NCI-H2107 treated with DMSO at 0.1 percent for 48 hours (cell line): ENCODE results near the gene MYF6.

Experiments
- DNase-seq: peaks from one replicate; lab custom pipeline; 2025; ENCODE audit not compliant: unreplicated experiment; lab: John Stamatoyannopoulos, UW

Gene MYF6

GRCh38 chr12:80704420-80704819 is 3.0 kb upstream of the MYF6 start:
- no peak for DNase-seq

DNA sequence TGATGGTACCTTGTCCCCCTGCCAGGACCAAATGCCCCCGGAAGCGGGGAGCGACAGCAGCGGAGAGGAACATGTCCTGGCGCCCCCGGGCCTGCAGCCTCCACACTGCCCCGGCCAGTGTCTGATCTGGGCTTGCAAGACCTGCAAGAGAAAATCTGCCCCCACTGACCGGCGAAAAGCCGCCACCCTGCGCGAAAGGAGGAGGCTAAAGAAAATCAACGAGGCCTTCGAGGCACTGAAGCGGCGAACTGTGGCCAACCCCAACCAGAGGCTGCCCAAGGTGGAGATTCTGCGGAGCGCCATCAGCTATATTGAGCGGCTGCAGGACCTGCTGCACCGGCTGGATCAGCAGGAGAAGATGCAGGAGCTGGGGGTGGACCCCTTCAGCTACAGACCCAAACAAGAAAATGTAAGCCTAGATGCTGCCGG is 410 bp downstream of the MYF6 start:
- DNase-seq = no peak

- DNase-seq = no peak
Observed at GRCh38 chr12:80708259-80708974, 983 bp downstream of the MYF6 start.

DNA sequence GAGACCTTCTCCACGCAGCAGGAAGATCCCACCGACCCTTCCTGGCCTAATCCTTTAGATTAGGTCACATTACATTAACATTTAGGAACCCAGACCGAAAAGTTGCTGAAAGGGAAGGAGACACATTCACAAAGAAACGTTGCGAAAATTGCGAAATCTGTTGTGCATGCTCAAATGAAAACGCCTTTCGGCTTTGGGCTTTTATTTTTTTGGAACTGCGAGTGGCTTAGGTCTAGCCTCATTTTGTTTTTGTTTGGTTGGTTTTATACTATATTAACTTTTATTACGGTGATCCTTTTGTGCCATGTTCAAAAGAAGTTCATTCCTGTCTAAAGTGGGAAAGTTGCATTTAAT is 1.5 kb downstream of the MYF6 start:
- DNase-seq = no peak

- no peak for DNase-seq
Observed at GRCh38 chr12:80709811-80710726, 2.6 kb downstream of the MYF6 start.

- DNase-seq = no peak
Observed at GRCh38 chr12:80710727-80711449, 3.5 kb downstream of the MYF6 start.

GRCh38 chr12:80711866-80712265 is 4.4 kb downstream of the MYF6 start:
- DNase-seq = no peak

DNA sequence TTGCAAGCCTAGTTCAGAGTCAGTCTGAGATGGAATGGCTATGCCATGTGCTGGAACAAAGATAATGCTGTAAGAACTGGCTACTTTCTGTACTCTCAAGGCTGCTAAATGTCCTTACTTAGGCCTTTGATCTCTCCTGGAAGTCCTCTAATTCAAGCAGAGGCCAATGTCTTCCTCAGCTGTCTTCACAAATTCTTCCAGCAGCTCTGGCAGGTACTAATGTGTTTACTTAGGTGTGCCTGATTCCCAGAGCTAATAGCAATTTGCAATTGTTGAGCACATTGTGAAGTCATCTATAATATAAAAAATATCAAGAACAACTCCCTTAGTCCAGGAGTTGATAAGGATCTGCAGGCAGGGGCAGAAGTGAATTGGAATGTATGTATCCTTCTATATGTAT is 5.4 kb downstream of the MYF6 start:
- no peak for DNase-seq

DNA sequence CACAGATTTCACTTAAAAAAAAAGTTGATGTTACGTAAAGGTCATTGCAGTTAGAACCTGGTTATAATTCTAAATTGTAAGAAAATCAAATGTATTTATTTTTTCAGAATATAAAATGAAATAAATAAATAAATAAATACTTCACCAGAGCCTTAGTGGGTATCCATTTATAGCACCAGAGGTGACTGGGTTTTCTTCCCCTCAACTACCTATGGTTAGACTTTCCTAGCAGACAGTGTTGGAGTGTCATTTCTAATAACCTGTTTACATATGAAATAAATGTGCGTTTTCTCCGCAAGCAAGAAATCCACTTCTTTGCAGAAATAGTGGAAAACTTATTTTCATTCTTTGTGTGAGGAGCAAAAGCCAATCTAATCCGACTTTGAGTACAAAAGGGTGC is 6.0 kb downstream of the MYF6 start:
- DNase-seq = no peak

DNA sequence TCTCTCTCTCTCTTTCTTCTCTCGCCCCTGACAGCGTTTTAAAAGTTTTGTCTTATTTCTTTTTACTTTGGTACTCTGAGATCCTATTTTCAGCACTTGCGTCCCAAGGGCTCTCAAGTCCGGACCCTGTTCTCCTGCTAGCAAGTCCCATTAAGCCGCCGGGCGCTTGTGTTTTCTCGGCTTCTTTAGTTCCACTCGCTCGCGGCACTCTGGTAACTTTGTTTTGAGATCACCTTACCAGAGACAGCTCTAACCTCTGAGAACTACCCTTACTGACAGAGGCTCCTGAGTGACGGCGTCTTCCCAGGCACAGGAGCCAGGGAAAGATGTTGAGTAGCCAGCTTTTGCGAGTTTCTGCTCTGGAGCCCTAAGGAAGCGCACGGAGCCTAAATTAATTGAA is 6.6 kb downstream of the MYF6 start:
- no peak for DNase-seq

GRCh38 chr12:80714846-80715245 is 7.4 kb downstream of the MYF6 start:
- DNase-seq = no peak

- no peak for DNase-seq
Observed at GRCh38 chr12:80715713-80716249, 8.3 kb downstream of the MYF6 start.

DNA sequence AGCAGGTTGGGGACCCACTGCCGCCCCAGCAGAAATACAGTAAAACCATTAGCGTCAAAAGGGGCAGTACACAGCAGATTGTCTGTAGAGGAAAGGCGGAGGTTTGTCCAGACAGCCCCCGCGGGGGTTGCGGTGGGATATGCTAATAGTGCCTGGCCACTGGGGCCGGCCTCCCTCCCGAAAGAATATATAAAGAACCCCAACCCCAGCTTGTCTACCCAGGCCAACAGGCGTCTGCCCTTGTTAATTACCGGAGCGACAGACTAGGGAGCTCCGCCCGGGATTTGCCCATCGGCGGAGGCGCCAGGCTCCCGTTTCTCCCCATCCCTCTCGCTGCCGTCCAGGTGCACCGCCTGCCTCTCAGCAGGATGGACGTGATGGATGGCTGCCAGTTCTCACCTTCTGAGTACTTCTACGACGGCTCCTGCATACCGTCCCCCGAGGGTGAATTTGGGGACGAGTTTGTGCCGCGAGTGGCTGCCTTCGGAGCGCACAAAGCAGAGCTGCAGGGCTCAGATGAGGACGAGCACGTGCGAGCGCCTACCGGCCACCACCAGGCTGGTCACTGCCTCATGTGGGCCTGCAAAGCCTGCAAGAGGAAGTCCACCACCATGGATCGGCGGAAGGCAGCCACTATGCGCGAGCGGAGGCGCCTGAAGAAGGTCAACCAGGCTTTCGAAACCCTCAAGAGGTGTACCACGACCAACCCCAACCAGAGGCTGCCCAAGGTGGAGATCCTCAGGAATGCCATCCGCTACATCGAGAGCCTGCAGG is 9.4 kb downstream of the MYF6 start, which contains the start of gene MYF5:
TSS of gene MYF5 (plus strand) at position 217 of the 774 bp plus-strand sequence. CDS start at position 369, 152 bp downstream.
- no peak for DNase-seq

DNA sequence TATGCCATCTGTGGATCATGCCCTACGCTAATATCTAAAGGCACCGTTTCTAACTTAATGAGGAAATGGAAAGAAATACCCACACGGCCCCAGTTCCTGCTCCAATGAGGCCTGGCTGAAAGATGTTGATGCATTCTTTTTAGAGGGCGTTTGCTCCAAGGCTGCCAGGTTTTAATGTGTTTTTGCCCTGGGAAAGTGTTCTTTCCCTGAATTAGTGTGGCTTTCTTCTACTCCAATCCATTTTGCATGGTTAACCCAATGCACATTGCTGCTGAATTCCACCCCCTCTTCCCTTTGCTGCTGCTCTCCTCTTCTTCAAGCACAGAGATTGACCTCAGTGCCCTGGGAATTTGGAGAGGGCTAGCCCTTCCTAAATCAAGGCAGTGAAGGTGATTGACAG is 10.4 kb downstream of the MYF6 start:
- DNase-seq = no peak

DNA sequence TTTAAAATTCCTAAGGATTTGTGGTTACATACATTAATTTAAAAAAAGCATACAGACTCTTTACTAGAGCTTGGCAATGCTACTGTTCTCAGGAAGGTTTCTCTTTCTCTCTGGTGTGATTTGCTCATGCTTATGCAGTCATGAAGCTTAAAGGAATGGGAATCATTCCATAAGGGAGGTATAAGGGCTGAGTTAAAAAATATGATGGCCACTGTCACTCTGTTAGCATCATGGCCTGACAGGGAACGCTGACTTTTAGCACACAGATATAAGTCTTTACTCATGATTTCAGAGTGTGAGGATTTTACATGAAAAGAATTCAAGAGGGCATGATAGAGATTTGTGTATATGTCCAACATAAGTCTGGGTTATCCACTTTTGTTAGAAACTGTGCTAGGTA is 13.1 kb downstream of the MYF6 start:
- no peak for DNase-seq

DNA sequence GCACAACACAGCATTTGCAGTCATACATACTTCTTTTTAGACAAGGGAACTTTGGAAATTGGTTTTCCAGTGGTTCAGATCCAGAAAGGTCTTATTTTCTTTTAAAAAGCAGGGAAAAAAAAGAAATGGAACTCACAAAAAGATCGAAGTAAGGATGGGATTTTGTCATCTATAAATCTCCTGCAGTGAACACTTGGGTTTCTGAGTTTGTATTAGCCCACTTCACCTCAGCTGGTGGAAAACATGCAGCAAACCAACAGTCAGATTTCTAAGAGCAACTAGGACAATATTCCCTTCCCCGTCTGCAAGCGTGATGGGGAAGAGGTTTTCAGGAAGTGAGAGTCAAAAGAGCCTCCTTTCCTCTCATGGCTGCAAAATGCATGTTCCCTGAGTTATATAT is 13.9 kb downstream of the MYF6 start:
- DNase-seq = no peak

GRCh38 chr12:80745851-80746505 is 38.5 kb downstream of the MYF6 start:
- no peak for DNase-seq

- no peak for DNase-seq
Observed at GRCh38 chr12:80747800-80748199, 40.4 kb downstream of the MYF6 start.

DNA sequence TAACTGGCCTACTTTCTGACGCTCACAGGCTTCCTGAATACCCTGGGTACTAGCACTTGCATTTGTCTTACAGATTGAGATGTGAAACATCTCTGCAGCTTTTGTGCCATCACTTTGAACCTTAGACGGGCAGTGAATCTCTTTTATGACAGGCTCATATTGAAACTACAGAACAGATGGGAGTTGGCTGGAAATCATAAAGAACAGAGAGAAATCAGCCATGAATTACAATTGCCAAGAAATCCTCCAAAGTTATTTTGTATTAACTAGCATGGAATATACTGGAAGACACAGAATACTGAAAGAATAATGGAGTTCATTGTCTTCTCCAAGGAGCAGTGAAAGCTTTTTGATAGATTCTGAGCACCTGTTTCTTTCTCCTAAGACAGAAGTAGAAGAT is 42.0 kb downstream of the MYF6 start:
- no peak for DNase-seq

- DNase-seq = no peak
Observed at GRCh38 chr12:80752464-80752863, 45.0 kb downstream of the MYF6 start.
